Measurements from ENCODE around the gene EXOSC1. TPM values are rescaled to one million over a fixed set of nuclear protein-coding genes. Genes with fewer than 3 reads are reported as not detected.

The EXOSC1 gene
- total RNA-seq, 1 donor from 2014 or later: 36.0 TPM

GRCh38 chr10:97485647-97486281, 40.0 kb upstream of the EXOSC1 start:
- Mint-ChIP-seq H3K27me3 (ENCODE audit: unreplicated experiment) (peaks cover 1% of the 10 kb centered on the region), H3K4me1 (ENCODE audit: unreplicated experiment) (peaks cover 7% of the 10 kb centered on the region), H3K9me3 (ENCODE audit: unreplicated experiment) (no peaks in the 10 kb centered on the region), H3K36me3 (ENCODE audit: low read depth, unreplicated experiment) (peaks cover 13% of the 10 kb centered on the region), H3K27ac (ENCODE audit: unreplicated experiment) (no peak overlapping the region), H3K4me3 (ENCODE audit: unreplicated experiment) (no peak overlapping the region)
- no peak for DNase-seq (ENCODE audit: low spot score)
- no peak for TF ChIP-seq CTCF (IDR thresholded peaks at IDR 0.05; ENCODE audit: unreplicated experiment)

- Mint-ChIP-seq H3K9me3 (ENCODE audit: unreplicated experiment) (no peaks in the 10 kb centered on the region), H3K36me3 (ENCODE audit: low read depth, unreplicated experiment) (peaks cover 24% of the 10 kb centered on the region), H3K27me3 (ENCODE audit: unreplicated experiment) (peaks cover 3% of the 10 kb centered on the region), H3K4me3 (ENCODE audit: unreplicated experiment) (no peak overlapping the region), H3K27ac (ENCODE audit: unreplicated experiment) (no peak overlapping the region), H3K4me1 (ENCODE audit: unreplicated experiment) (peaks cover 9% of the 10 kb centered on the region)
- TF ChIP-seq CTCF (IDR thresholded peaks at IDR 0.05; ENCODE audit: unreplicated experiment): no peak
- no peak for DNase-seq (ENCODE audit: low spot score)
Observed at GRCh38 chr10:97483921-97484320, 38.1 kb upstream of the EXOSC1 start.

- Mint-ChIP-seq H3K4me1 (ENCODE audit: unreplicated experiment) (peaks cover 9% of the 10 kb centered on the region), H3K27me3 (ENCODE audit: unreplicated experiment) (peaks cover 3% of the 10 kb centered on the region), H3K27ac (ENCODE audit: unreplicated experiment) (no peak overlapping the region), H3K36me3 (ENCODE audit: low read depth, unreplicated experiment) (peaks cover 24% of the 10 kb centered on the region), H3K4me3 (ENCODE audit: unreplicated experiment) (no peak overlapping the region), H3K9me3 (ENCODE audit: unreplicated experiment) (no peaks in the 10 kb centered on the region)
- no peak for TF ChIP-seq CTCF (IDR thresholded peaks at IDR 0.05; ENCODE audit: unreplicated experiment)
- no peak for DNase-seq (ENCODE audit: low spot score)
Observed at GRCh38 chr10:97483506-97483905, 37.7 kb upstream of the EXOSC1 start.

GRCh38 chr10:97482381-97482780, 36.6 kb upstream of the EXOSC1 start:
- Mint-ChIP-seq H3K9me3 (ENCODE audit: unreplicated experiment) (no peaks in the 10 kb centered on the region), H3K36me3 (ENCODE audit: low read depth, unreplicated experiment) (peaks cover 31% of the 10 kb centered on the region), H3K4me1 (ENCODE audit: unreplicated experiment) (peaks cover 9% of the 10 kb centered on the region), H3K27me3 (ENCODE audit: unreplicated experiment) (peaks cover 3% of the 10 kb centered on the region), H3K4me3 (ENCODE audit: unreplicated experiment) (no peak overlapping the region), H3K27ac (ENCODE audit: unreplicated experiment) (no peak overlapping the region)
- TF ChIP-seq CTCF (IDR thresholded peaks at IDR 0.05; ENCODE audit: unreplicated experiment): no peak
- DNase-seq (ENCODE audit: low spot score): no peak

GRCh38 chr10:97481071-97481470, 35.3 kb upstream of the EXOSC1 start:
- peaks cover 9% of the 10 kb centered on the region for H3K4me1 Mint-ChIP-seq (ENCODE audit: unreplicated experiment)
- H3K27me3 Mint-ChIP-seq (ENCODE audit: unreplicated experiment): peaks cover 3% of the 10 kb centered on the region
- no peak overlapping the region for H3K27ac Mint-ChIP-seq (ENCODE audit: unreplicated experiment)
- no peak overlapping the region for H3K4me3 Mint-ChIP-seq (ENCODE audit: unreplicated experiment)
- peaks cover 36% of the 10 kb centered on the region for H3K36me3 Mint-ChIP-seq (ENCODE audit: low read depth, unreplicated experiment)
- no peak for DNase-seq (ENCODE audit: low spot score)
- TF ChIP-seq CTCF (IDR thresholded peaks at IDR 0.05; ENCODE audit: unreplicated experiment): no peak
- H3K9me3 Mint-ChIP-seq (ENCODE audit: unreplicated experiment): no peaks in the 10 kb centered on the region

All from endothelial cell (in vitro differentiated cells).